ENCODE measurements around the gene C1orf56. TPM values are rescaled to one million over a fixed set of nuclear protein-coding genes. Genes with fewer than 3 reads are reported as not detected.

Gene C1orf56
- total RNA-seq, 2 donors from 2014 or later: 0.95 to 1.1 TPM

Other genes with a start within 250 kb of the C1orf56 start
- gene CTSK, start 239.5 kb upstream of the C1orf56 start, total RNA-seq: 1 to 10 TPM; 4.1 to 5.3 TPM
- 10 to 100 TPM; 38.5 to 40.0 TPM for gene ARNT, start 171.2 kb upstream of the C1orf56 start, total RNA-seq
- gene CTXND2, start 160.6 kb upstream of the C1orf56 start, total RNA-seq: not detected
- 10 to 100 TPM; 57.8 to 73.6 TPM for gene SETDB1, start 121.4 kb upstream of the C1orf56 start, total RNA-seq
- 100 to 1,000 TPM; 170 to 211 TPM for gene CERS2, start 72.9 kb upstream of the C1orf56 start, total RNA-seq
- gene ANXA9, start 65.5 kb upstream of the C1orf56 start, total RNA-seq: not detected
- 10 to 100 TPM; 17.1 to 39.0 TPM for gene MINDY1, start 40.8 kb upstream of the C1orf56 start, total RNA-seq
- gene PRUNE1, start 39.3 kb upstream of the C1orf56 start, total RNA-seq: 10 to 100 TPM; 12.7 to 13.1 TPM
- 1 to 10 TPM; 1.4 to 3.8 TPM for gene BNIPL, start 11.2 kb upstream of the C1orf56 start, total RNA-seq
- gene CDC42SE1, start 11.9 kb downstream of the C1orf56 start, total RNA-seq: 100 to 1,000 TPM; 213 to 481 TPM
- gene MLLT11, start 12.6 kb downstream of the C1orf56 start, total RNA-seq: 1 to 10 TPM; 4.5 to 8.5 TPM
- 10 to 100 TPM; 22.2 to 23.8 TPM for gene GABPB2, start 23.0 kb downstream of the C1orf56 start, total RNA-seq
- gene SEMA6C, start 98.9 kb downstream of the C1orf56 start, total RNA-seq: 1 to 10 TPM in 1 of 2 donors, under 1 TPM in 1; 0.90 to 2.9 TPM
- 10 to 100 TPM; 10.2 to 16.8 TPM for gene TNFAIP8L2, start 108.9 kb downstream of the C1orf56 start, total RNA-seq
- 1 to 10 TPM; 5.0 to 6.3 TPM for gene LYSMD1, start 118.2 kb downstream of the C1orf56 start, total RNA-seq
- 10 to 100 TPM; 55.2 to 63.2 TPM for gene SCNM1, start 118.4 kb downstream of the C1orf56 start, total RNA-seq
- 1 to 10 TPM; 1.2 to 5.3 TPM for gene TMOD4, start 128.2 kb downstream of the C1orf56 start, total RNA-seq
- gene VPS72, start 142.4 kb downstream of the C1orf56 start, total RNA-seq: 10 to 100 TPM; 33.1 to 74.4 TPM
- gene PIP5K1A, start 150.8 kb downstream of the C1orf56 start, total RNA-seq: 100 to 1,000 TPM in 1 of 2 donors, 10 to 100 TPM in 1; 93.8 to 116 TPM
- gene PSMD4, start 207.0 kb downstream of the C1orf56 start, total RNA-seq: 100 to 1,000 TPM; 193 to 235 TPM
- gene ZNF687, start 234.5 kb downstream of the C1orf56 start, total RNA-seq: 10 to 100 TPM; 29.1 to 31.2 TPM

Measured in natural killer cell treated with Interleukin-12 subunit alpha and Interleukin-12 subunit beta and Interleukin-15 and Interleukin-18, amount 100 ng/mL, for 72 hours (primary cell).